GM19324 (cell line): ENCODE results near the gene SLBP.
A peak's percentile ranks its signal among the peaks of the same experiment; 100 is the strongest.

Experiments used
- ATAC-seq: cut with Tn5 transposase; IDR thresholded peaks from one replicate; pipeline ENCODE4 v1.9.1; 2021; ENCODE audit warnings: mild to moderate bottlenecking, moderate library complexity; ENCODE audit not compliant: unreplicated experiment, low FRiP score

SLBP gene

DNA sequence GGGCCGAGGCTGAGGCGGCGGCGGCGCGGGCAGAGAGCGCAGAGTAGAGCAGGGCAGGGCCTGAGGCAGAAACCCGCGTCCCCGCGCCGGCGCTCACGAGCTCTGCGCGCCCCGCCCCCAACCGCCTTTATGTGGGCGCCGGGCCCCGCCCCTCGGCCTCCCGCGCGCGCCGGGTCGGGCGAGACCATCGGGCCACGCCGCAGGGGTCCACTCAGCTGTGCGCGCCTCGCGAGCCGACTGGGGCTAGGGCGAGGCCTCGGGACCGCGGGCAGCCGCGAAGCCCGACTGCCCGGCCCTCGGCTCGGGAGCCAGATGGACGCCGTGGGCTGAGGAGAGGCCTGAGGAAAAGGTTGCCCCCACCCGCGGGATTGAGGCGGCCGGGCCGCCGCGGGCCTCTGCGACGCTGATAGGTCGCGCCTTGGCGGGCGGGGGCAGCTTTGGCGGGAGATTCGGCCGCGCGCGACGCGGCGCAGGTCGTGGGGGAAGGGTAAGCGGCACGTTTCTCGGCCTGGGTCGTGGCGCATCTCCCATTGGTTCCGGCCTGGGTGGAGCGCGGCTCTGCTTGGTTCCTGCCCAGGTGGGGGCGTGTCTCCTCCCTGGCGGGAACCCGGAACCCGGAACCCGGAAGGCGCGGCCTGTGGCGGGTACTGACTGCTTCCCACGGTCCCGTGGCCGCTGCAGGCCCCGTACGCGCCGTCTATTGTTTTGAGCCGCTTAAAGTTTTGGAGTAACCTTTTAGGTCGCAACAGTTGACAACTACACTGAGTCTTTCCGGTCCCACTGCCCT, at the start of gene SLBP:
SLBP (minus strand) TSS at position 104 of the 787 bp plus-strand sequence. CDS start 131 bp downstream, outside the sequence.
- peak; percentile 83 for ATAC-seq

DNA sequence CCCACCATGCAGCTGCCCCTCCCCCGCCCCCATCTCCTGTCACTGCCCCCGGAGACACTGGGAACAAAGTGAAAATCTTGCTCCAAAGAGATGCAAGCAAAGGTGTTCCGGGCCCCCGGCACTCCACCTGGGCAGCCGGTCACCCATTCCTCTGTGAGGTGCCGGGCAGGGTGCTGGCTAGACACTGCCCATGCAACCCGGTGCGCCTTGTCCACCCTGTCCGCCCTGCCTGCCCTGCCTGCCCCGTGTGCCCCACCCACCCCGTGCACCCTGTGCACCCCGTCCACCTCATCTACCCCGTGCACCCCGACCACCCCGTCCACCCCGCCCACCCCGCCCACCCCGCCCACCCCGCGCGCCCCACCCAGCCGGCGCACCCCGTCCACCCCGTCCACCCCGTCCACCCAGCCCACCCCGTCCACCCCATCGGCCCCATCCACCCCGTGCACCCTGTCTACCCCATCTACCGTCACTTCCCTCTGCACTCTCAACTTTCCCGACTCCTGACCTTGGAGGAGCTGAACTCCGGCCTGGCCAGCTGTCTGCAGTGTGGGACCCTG, 49.1 kb upstream of the SLBP start:
- no peak for ATAC-seq

DNA sequence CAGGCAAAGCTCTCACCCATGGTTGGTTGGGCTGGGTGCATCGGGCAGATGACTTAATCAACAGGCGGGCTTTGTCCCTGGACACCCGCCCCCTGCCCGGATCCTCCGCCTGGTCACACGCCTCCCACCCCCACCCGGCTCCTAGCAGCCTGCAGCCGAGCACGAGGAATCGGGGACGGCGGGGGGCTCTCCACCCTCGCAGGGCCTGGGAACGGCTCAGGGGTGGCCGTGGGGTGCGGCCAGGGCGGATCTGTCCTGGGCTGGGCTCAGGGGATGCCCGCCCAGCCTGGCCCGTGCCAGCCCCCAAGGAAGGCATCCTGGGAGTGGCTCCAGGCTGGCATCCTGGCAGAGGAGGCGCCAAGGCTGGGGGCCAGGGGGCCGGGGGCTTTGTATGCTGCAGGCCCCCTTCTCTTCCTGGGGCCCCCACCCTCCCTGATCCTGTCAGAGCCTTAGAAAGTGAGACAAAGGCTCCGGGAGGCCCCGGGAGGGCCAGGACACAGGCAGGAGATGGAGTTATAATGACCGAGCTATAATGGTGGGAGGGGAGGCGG, 48.5 kb upstream of the SLBP start:
- ATAC-seq: no peak

DNA sequence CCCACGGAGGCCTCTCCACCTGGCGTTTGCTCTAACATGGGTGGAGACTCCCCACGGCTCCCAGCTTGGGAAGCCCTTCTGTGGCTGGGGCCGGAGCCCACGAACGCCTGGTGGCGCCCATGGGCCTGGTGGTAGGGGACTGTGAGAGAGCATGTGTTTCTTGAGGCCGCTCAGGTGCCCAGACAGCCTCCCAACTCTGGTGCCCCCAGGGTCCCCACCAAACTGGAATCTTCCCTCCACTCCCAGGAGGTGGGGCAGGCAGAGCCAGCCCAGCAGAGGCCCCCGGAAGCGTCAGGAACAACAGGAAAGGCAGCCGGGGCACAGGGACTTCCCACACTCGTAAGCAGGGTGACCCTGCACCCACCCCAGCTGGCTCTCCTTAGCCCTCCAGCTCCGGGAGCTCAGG, 47.7 kb upstream of the SLBP start:
- no peak for ATAC-seq

DNA sequence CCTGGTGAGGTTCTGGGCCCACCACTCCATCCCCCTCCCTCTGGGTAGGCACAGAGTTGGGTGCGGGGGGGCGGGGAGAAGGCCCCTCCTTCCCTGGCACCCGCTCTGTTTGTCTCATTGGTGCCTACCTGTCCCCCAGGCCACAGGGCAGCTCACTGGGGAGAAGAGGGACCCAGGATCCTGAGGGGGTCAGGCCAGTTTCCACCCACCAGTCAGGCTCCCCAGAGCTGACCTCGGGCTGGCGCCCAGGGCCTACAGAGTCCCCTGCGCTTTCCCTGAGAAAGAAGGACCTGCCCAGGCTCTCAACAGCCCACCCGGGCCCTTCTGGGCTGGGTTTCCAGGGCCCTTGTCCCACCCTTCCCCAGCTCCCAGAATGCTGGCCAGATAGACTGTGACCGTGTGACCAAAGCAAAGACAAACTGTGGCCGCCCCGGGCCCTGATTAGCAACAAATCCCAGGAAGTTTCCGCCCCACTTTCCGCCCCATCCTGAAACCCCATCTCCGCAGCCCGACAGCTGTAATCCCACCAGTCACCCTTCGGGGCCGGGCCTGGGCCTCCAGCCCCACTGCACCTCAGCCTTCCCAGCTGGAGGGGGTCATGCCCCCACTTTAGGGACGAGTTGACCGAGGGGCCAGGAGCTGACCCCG, 47.2 kb upstream of the SLBP start:
- ATAC-seq: no peak

DNA sequence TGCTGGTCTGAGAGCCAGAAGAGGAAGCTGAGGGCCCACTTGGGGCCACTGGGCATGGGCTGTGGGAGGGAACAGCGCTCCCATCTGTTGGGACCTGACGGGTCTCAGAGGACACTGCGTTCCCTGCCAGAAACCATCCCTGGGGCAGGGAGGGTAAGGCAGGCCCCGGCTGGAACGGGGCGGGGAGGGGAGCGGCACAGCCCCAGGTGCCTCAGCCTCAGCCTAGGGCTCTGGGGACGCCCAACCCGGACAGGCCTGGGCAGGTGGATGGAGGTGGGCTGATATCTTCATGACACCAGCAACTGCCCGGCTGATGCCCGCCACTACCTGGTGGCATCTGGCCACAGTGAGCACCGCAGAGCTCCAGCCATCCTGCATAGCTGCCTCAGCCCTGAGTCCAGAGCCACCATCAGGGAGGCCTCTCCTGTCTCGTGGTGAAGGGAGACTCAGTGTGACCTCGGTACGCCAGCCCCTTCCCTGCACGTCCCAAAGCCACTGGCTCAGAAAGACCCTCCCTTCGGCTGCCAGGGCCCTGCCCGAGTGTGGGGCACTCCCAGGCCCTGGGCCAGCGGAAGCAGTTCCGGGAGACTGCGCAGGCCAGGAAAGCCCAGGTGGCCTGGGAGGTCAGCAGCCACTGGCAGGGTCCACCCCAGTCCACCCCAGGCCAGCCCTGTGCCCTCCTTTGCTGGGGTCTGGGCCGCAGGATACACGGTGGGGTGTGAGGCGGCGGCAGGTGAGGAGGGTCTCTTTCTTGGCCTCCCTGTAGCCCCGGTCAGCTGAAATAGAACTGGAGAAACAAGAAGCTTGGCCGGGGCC, 46.4 kb upstream of the SLBP start:
- no peak for ATAC-seq

DNA sequence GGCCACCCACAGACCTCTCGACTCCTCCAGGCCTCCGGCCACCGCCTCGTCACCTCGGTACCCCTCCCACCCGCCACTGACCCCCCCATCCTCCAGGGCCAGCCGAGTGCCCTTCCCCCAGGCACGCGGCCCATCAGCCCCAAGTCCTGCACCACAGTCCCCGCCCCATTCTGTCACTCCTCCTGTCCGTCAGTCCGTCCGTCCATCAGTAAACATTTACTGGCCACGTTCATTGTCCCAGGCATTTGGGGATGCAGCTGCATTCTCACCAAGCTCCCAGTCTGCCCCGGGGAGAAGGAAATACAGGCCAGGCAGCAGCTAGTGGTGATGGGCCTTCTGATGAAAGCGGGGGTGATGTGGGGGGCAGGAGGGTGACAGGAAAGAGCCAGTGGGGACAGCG, 45.7 kb upstream of the SLBP start:
- ATAC-seq: no peak

DNA sequence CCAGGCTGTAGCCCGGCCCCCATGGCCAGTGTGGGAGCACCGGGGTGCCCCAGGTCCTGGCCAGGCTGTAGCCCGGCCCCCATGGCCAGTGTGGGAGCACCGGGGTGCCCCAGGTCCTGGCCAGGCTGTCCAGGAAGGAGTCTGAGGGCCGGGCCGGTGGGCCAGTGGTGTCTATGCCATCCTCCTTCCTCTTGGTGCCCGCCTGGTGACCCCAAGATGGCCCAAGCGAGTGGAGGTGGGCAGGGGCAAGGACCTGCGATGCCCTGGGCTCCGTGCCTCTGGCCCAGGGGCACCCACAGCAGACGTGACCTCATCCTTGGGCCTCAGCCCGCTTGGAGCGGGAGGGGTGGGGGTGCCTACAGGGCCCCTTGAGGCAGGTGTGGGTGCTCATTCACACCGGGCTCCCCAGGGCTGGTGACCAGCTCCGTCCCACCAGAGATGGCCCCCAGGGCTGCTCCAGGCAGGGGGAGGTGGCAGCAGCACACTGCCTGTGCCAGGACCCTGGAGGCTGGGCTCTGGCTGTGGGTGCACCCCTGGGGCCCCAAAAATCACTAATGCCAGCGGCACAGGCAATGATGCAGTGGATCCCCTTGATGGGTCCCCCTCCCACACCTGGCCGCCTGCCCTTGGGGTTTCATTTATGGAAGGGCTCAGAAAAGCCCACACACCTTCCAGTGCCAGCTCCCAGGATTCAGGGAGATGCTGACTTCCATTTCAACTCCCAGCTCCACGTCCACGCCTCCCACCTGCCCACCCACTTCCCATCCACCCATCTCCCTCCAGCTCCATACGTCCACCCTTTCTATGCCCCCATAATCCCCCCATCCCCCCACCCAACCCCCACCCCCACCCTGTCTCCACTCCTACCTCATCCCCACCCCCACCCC, 45.0 kb upstream of the SLBP start:
- no peak for ATAC-seq

DNA sequence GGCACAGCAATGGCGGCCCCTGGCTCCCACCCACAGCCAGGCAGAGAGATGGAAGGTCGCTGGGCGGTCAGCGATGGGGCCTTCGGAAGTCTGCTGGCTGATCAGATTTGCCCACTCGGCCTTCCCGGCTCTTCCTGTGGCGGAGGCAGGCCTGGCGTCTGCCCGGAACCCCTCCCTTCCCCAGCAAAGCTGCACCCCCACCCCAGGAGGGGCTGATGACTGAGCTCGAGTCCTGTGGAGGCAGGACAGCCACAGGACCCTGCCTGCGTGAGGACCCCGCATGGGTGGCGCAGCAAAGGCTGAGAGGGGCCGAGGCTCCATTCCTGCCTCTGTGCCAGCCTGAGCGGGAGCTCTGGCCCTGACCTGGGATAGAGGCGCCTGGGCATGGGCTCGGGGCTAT, 44.0 kb upstream of the SLBP start:
- no peak for ATAC-seq

DNA sequence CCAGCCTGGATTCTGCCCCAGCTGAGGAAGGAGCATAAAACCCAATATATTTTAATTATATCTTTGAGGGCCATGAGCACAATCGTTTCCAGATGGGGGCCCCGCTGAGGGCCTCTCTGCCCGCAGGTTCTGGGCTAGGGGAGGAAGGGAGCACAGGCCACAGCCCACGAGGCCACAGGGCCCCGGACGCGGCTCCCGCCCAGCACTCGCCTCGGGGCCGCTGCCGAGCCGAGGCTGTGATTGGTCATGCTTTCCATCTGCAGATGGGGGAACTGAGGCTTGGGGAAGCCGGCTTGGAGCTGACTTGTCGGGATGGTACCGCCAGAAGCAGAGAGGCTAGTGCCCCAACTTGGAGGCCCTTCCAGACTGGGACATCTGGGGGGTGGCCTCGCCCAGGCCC, 43.2 kb upstream of the SLBP start:
- no peak for ATAC-seq

DNA sequence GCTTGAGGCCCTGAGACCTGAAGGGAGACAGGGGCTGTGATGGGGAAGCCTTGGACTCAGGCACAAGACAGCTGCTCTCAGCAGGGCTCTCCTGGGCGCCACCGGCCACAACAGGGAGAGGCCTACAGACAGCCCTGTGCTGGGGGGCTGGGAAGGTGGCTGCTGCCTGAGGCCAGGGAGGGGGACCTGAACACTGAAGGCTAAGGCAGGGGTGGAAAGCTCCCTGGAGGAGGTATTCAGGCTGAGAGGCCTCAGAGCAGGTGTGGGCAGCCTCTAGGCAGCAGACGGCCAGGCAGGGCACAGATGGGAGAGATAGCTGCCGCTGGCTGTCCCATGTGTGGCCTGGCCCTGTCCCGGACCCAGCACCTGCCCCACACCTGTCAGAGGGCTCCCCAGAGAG, 42.2 kb upstream of the SLBP start:
- ATAC-seq: no peak

DNA sequence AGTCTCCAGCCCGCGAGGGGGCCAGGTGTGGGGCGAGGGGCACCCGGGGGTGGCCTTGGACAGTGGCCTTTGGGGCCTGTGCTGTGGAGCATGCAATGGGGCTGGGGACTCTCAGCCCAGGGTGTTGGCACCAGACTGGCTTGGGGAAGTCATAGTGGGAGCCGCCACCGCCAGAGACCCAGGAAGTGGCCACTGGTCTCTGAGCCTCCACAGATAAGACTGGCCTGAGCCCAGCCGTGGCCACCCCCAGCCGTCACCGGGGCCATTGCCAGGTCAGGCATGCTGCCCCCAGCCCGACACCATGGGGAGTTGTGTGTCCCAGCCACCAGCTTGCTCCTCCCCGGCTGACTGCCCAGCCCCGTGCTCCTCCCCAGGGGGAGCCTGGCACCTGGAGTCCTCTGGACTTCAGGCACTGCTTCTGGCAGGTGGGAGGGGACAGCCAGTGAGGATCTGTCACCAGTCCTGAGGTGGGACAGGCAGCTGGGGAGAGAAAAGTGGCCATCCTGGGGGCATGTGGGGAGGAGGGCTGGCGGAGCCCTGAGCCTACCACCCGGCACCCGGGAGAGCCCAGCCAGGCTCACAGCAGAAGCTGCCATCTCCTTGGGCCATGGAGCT, 41.7 kb upstream of the SLBP start:
- ATAC-seq: no peak

DNA sequence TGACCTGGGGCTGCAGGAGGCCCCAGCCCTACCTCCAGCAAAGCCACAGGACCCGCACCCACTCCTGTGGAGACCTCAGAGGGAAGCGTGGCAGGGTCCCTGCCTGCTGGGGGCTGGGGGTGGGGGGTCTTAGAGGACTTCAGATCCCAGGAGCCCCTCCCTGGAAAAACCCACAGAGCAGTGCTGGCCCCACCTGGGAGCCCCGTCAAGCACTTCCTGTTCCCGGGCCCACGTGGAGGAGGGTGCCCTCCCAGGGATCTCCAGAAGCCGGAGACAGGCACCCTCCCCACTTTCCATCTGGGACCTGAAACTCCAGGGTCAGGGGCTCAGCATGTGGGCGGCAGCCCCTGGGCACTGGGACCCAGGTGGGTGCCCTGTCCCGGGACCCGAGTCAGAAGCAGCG, 41.2 kb upstream of the SLBP start:
- ATAC-seq: no peak

DNA sequence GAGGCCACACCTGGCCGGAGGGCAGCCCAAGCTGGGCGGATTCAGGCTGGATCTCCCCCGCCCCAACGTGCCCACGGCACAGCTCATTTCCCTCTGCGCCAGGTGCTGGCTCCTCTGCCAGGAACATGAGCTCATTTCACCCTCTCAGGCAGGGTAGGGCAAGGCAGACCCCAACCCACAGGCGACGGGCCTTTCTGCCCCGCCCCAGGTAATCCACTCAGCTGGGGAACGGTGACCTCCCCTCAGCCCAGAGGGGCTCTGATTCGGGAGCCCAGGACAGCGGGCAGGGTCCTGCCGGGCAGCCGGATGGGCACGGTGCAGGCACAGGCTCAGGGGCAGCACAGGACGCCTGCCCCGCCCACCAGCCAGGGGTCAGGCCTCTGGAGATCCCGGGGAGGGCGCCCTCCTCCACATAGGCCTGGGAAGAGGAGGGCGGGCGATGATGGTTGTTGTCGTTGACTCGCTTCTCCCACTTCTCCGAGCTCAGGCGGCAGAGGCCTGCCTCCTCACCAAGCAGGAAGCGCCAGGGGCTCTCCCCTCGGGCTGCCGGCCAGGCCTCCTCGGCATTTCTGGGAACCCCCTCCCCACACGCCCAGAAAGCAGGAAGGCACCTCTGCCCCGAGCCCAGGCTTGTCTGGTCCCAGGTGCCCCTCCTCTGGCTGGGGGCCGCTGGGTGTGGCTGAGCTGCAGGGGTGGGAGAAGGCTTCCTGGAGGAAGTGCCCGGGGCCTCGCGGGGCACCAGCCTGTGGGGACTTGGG, 40.3 kb upstream of the SLBP start:
- no peak for ATAC-seq

DNA sequence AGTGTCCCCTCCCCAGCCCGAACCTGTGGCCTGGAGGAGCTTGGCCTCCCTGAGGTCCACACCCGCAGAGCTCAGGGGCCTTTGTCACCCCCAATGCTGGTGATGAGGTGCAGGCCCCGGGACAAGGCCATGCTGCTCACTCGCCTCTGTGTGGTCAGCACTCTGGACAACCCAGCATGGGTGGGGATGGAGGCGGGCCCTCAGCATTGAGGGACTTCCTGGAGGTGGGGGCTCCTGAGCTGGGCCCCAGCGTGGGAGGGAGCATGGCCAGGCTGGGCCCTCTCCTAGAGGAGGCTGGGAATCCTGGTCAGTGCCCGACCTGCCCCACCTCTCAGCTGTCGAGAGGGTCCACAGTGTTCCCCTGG, 39.8 kb upstream of the SLBP start:
- no peak for ATAC-seq

DNA sequence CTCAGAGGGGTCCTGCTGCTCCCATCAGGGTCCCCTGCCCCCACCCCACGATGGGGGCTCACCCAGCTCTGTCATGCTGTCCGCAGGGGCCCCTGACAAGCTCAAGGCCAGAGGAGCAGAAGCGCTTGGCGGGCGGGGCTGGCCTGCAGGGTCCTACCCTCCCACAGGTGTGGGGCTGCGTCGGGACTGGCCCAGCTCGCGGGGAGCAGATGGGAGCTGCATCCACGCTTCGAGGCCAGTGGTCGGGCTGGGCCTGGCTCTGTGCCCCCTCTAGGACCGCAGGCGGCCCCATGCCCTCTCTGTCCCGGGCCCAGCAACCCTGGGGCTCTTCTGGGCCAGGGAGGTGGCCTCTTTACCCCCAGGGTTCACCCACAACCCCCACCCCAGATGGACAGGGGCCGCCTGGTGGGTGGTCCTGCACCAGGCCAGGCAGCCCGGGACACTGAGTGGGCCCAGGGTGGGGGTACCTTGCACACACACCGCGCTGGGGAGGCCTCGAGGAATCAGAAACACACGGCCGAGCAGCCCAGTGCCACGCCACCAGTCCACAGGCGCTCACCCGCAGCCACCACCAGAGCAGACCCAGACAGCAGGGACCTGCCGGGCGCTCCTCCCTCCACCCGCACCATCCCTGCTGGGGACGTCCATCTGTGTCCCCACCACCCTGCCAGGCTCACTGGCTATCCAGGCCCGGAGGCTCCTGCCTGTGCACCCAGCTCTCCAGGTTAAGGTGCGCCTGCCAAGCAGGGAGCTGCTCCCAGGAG, 39.2 kb upstream of the SLBP start:
- ATAC-seq: no peak

DNA sequence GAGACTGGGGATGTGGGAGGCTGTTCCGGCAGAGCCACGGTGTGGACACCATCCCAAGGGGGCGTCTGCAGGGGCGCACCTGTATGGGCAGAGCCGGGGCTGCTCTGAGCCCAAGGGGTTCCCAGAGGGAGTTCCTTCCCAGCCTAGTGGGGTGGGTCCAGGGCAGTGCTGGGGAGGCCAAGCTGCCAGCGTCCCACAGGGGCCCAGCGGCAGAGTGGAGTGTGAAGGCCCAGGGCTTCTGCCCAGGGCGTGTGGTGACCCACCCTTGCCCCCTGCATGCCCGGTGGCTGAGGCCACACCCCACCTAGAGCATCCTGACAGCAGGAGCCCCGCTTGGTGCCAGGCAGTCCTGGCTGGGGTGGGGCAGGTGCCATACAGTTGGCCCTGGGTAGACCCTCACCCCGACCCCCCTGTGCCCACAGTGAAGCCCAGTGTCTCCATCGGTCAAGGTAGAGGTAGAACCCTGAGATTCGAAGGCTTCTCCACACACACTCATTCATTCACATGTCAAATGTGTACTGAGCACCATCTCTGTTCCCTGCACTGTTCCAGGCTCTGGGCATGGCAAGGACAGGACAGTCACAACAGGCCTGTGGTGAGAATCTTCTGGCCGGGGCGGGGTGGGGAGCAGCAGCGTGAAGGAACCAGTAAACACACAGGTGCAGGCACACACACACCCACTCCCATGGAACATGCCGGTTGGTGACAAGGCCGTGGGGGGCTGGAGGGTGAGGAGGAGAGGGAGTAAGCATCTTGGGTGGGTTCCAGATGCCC, 38.4 kb upstream of the SLBP start:
- no peak for ATAC-seq
